HFF-Myc (cell line): ENCODE data around the gene RAB4A.

ENCODE experiments used
- DNase-seq: peaks from one replicate; pipeline ENCODE4 v3.0.0-alpha.2; 2011; ENCODE audit warnings: low read depth; ENCODE audit errors: extremely low read depth
- H3K4me3 ChIP-seq: replicated peaks from 2 replicates; pipeline ENCODE4 v1.5.1; 2011; ENCODE audit warnings: low read depth, mild to moderate bottlenecking, control low read depth, low read length
- TF ChIP-seq, protein P1 (sequence below): IDR thresholded peaks from 2 replicates; pipeline ENCODE4 v1.5.1; 2012; ENCODE audit warnings: mild to moderate bottlenecking, low read depth, low read length, control low read depth; ENCODE audit errors: missing control alignments

RAB4A gene

DNA sequence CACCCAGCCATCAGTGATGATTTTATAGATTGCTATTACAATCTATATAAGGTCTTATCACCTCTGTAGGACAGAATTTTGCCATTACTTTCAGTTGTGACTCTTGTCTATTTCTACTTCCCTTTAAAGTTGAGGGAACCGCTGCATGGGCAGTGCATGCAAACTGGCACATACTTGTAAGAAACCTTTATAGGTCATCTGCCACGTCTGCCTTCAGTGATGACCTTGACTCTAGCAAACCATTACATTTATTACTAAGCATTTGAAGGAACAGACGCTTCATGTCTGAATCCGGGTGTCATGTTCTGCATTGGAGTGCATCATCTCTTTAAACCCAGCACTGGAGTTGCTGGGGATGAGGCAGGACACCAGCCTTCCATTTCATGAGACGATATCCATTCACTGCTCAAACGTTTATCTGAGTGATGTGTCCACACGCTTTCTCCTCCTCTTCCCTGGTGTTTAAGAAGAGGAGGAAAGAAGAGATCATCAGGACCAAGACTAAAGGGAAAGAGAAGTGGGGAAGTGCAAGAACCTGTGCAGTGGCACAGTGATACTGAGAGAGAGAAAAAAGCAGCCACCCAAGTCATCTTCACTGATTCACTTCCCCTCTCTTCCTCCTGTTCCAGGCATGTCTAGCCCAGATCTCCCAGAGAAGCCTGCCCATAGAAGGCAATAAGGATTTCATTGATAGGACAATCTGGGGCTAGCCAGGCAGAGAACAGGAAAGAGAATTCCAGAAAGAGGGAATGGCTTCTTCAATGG lies 57.9 kb downstream of the RAB4A start:
- no peak for DNase-seq
- no peak overlapping the region for H3K4me3 ChIP-seq
- TF ChIP-seq, protein P1, sequence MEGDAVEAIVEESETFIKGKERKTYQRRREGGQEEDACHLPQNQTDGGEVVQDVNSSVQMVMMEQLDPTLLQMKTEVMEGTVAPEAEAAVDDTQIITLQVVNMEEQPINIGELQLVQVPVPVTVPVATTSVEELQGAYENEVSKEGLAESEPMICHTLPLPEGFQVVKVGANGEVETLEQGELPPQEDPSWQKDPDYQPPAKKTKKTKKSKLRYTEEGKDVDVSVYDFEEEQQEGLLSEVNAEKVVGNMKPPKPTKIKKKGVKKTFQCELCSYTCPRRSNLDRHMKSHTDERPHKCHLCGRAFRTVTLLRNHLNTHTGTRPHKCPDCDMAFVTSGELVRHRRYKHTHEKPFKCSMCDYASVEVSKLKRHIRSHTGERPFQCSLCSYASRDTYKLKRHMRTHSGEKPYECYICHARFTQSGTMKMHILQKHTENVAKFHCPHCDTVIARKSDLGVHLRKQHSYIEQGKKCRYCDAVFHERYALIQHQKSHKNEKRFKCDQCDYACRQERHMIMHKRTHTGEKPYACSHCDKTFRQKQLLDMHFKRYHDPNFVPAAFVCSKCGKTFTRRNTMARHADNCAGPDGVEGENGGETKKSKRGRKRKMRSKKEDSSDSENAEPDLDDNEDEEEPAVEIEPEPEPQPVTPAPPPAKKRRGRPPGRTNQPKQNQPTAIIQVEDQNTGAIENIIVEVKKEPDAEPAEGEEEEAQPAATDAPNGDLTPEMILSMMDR, result no peak

DNA sequence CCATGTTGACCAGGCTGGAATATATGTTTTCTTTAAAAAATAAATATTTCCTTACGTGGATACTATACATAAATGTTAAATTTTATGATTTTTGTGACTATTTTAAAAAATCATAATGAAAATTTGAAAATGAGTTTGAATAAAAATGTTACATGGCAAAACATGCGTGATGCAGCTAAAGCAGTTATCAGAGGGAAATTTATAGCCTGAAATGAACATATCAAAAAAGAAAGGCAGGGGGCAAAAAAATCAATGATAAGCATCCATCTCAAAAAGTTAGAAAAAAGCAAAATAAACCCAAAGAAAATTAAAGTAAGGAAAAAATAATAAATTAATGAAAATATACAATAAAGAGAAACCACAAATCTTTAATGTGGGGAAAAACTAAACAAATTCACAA lies 63.4 kb downstream of the RAB4A start:
- no peak overlapping the region for H3K4me3 ChIP-seq
- no peak for DNase-seq
- TF ChIP-seq, protein P1, result no peak

GRCh38 chr1:229334716-229335115 lies 63.8 kb downstream of the RAB4A start:
- DNase-seq, result no peak
- no peak overlapping the region for H3K4me3 ChIP-seq
- TF ChIP-seq, protein P1, result no peak

- no peak overlapping the region for H3K4me3 ChIP-seq
- no peak for DNase-seq
- TF ChIP-seq, protein P1, result no peak
Measured at GRCh38 chr1:229336345-229336744, 65.4 kb downstream of the RAB4A start.

DNA sequence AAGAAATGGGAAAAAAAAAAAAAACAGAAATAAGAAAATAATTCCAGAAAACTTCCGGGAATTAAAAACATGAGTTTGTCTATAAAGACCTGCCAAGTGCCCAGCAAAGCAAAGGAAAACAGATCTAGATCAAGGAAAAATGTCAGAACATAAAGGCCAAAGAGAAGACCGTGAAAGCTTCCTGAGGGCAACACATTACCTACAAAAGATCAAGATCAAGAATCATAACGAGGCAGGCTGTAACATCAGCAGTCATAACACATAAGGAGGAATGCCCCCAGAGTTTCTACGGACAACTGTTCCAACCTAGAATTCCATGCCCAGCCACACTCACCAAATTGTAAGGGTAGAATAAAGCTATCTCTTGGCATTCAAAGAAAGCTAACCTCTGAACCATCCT lies 68.2 kb downstream of the RAB4A start:
- H3K4me3 ChIP-seq, result no peak overlapping the region
- TF ChIP-seq, protein P1, result no peak
- no peak for DNase-seq

DNA sequence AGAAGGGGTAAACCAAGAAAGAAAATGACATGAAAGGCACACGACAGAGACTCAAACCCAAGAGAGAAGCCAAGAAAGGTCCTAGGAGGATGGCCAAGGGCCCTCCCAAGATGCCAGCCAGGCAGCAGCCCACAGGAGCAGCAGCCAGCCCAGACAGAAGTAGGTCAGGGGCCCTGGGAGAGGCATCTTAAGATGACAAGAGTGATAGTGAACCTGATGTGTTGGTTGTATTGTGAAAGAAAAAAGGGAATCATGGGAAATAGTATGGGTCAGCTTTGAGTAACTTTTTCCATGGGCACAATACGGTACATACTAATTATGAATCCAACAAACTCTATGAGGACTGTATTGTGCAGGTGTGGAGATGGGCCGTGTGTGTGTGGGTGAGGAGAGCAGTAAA lies 68.6 kb downstream of the RAB4A start:
- no peak for DNase-seq
- TF ChIP-seq, protein P1, result no peak
- H3K4me3 ChIP-seq, result no peak overlapping the region

- DNase-seq, result no peak
- H3K4me3 ChIP-seq, result no peak overlapping the region
- TF ChIP-seq, protein P1, result no peak
Measured at GRCh38 chr1:229340496-229340895, 69.6 kb downstream of the RAB4A start.
